ENCODE measurements around the gene HLA-DQA1. TPM values are rescaled to one million over a fixed set of nuclear protein-coding genes. Genes with fewer than 3 reads are reported as not detected.
"Not testable (repeated sequence)": the region's sequence is repeated elsewhere in the genome, so short reads cannot be mapped to it uniquely, and the experiment has no call there.

HLA-DQA1 gene
- total RNA-seq, 1 donor from 2014 or later, result not detected

GRCh38 chr6:32625137-32625536 lies 12.1 kb upstream of the HLA-DQA1 start:
- H3K27me3 ChIP-seq, result no peaks in the 10 kb centered on the region
- no peaks in the 10 kb centered on the region for H4K20me1 ChIP-seq (ENCODE audit: low read depth)
- no peaks in the 10 kb centered on the region for H3K36me3 ChIP-seq
- H3F3A ChIP-seq (ENCODE audit: low read depth), result no peaks in the 10 kb centered on the region
- H3K4me3 ChIP-seq, result no peak overlapping the region
- H3K9me3 Mint-ChIP-seq, result no peaks in the 10 kb centered on the region
- H3K4me2 ChIP-seq, result no peak overlapping the region
- no peaks in the 10 kb centered on the region for H3K79me2 ChIP-seq (ENCODE audit: low read depth)
- H3K9ac ChIP-seq, result no peak overlapping the region
- H3K4me1 ChIP-seq, result no peaks in the 10 kb centered on the region
- no peak for DNase-seq (ENCODE audit: low spot score)
- no peaks in the 10 kb centered on the region for H3K4me1 Mint-ChIP-seq
- H3K27ac ChIP-seq, result no peak overlapping the region
- no peaks in the 10 kb centered on the region for H3K27me3 Mint-ChIP-seq (ENCODE audit: insufficient read depth, low read depth)
- no peaks in the 10 kb centered on the region for H3K9me3 ChIP-seq (ENCODE audit: low read depth)
- no peak overlapping the region for H3K4me3 Mint-ChIP-seq
- no peak overlapping the region for H3K27ac Mint-ChIP-seq
- TF ChIP-seq EZH2 (IDR thresholded peaks at IDR 0.05), result no peak
- TF ChIP-seq CTCF (IDR thresholded peaks at IDR 0.05), result no peak
- TF ChIP-seq EZH2phosphoT487 (IDR thresholded peaks at IDR 0.05), result no peak
- no peak overlapping the region for H2AFZ ChIP-seq (replicated peaks)
- H3K36me3 Mint-ChIP-seq, result no peaks in the 10 kb centered on the region

GRCh38 chr6:32627249-32627648 lies 10.0 kb upstream of the HLA-DQA1 start:
- Histone ChIP-seq H3K4me2 (no peak overlapping the region), H2AFZ (replicated peaks) (no peak overlapping the region), H3K4me3 (no peak overlapping the region), H3K4me1 (no peaks in the 10 kb centered on the region), H3K27ac (no peak overlapping the region), H3K27me3 (no peaks in the 10 kb centered on the region), H3K9me3 (ENCODE audit: low read depth) (no peaks in the 10 kb centered on the region), H3K79me2 (ENCODE audit: low read depth) (no peaks in the 10 kb centered on the region), H3K36me3 (no peaks in the 10 kb centered on the region), H3F3A (ENCODE audit: low read depth) (no peaks in the 10 kb centered on the region), H3K9ac (no peak overlapping the region), H4K20me1 (ENCODE audit: low read depth) (no peaks in the 10 kb centered on the region)
- no peaks in the 10 kb centered on the region for H3K9me3 Mint-ChIP-seq
- H3K27me3 Mint-ChIP-seq (ENCODE audit: insufficient read depth, low read depth), result no peaks in the 10 kb centered on the region
- no peaks in the 10 kb centered on the region for H3K36me3 Mint-ChIP-seq
- TF ChIP-seq CTCF (IDR thresholded peaks at IDR 0.05), result no peak
- no peak for TF ChIP-seq EZH2 (IDR thresholded peaks at IDR 0.05)
- TF ChIP-seq EZH2phosphoT487 (IDR thresholded peaks at IDR 0.05), result no peak
- H3K4me1 Mint-ChIP-seq, result no peaks in the 10 kb centered on the region
- H3K27ac Mint-ChIP-seq, result no peak overlapping the region
- no peak for DNase-seq (ENCODE audit: low spot score)
- H3K4me3 Mint-ChIP-seq, result no peak overlapping the region

GRCh38 chr6:32627831-32628230 lies 9.4 kb upstream of the HLA-DQA1 start:
- H3K4me1 ChIP-seq, result no peaks in the 10 kb centered on the region
- no peaks in the 10 kb centered on the region for H3K9me3 ChIP-seq (ENCODE audit: low read depth)
- H3K9ac ChIP-seq, result no peak overlapping the region
- DNase-seq (ENCODE audit: low spot score), result no peak
- no peaks in the 10 kb centered on the region for H4K20me1 ChIP-seq (ENCODE audit: low read depth)
- H3K4me2 ChIP-seq, result no peak overlapping the region
- H3K27ac ChIP-seq, result no peak overlapping the region
- H3K4me3 Mint-ChIP-seq, result no peak overlapping the region
- H2AFZ ChIP-seq (replicated peaks), result no peak overlapping the region
- H3K27ac Mint-ChIP-seq, result no peak overlapping the region
- no peaks in the 10 kb centered on the region for H3K9me3 Mint-ChIP-seq
- H3K36me3 ChIP-seq, result no peaks in the 10 kb centered on the region
- no peak for TF ChIP-seq EZH2phosphoT487 (IDR thresholded peaks at IDR 0.05)
- no peak for TF ChIP-seq CTCF (IDR thresholded peaks at IDR 0.05)
- TF ChIP-seq EZH2 (IDR thresholded peaks at IDR 0.05), result no peak
- no peaks in the 10 kb centered on the region for H3K4me1 Mint-ChIP-seq
- no peak overlapping the region for H3K4me3 ChIP-seq
- H3K79me2 ChIP-seq (ENCODE audit: low read depth), result no peaks in the 10 kb centered on the region
- no peaks in the 10 kb centered on the region for H3F3A ChIP-seq (ENCODE audit: low read depth)
- H3K27me3 Mint-ChIP-seq (ENCODE audit: insufficient read depth, low read depth), result no peaks in the 10 kb centered on the region
- no peaks in the 10 kb centered on the region for H3K27me3 ChIP-seq
- H3K36me3 Mint-ChIP-seq, result no peaks in the 10 kb centered on the region

- not testable (repeated sequence) for H3K27ac ChIP-seq; H3K9me3 ChIP-seq (ENCODE audit: low read depth); H3K27ac Mint-ChIP-seq; H3K79me2 ChIP-seq (ENCODE audit: low read depth); H3K9ac ChIP-seq; DNase-seq (ENCODE audit: low spot score); H3K4me2 ChIP-seq; H4K20me1 ChIP-seq (ENCODE audit: low read depth); H3K36me3 ChIP-seq; H3K4me1 ChIP-seq; H3K4me3 ChIP-seq; H3F3A ChIP-seq (ENCODE audit: low read depth); H3K36me3 Mint-ChIP-seq; H3K4me1 Mint-ChIP-seq; H3K9me3 Mint-ChIP-seq; H3K27me3 Mint-ChIP-seq (ENCODE audit: insufficient read depth, low read depth); H3K4me3 Mint-ChIP-seq; H2AFZ ChIP-seq (replicated peaks); H3K27me3 ChIP-seq
Observed at GRCh38 chr6:32629793-32630192, 7.4 kb upstream of the HLA-DQA1 start.

All from neural progenitor cell (in vitro differentiated cells).